SU-DHL-6 (cell line): Measurements from ENCODE around the gene MYBBP1A.

Source experiments
- CTCF ChIP-seq: fragments of 200-600 bp; sonication (generic); IDR thresholded peaks from one replicate; pipeline ENCODE4 v1.5.1; 2017; ENCODE audit warnings: antibody characterized with exemption, mild to moderate bottlenecking, low read length, moderate library complexity; ENCODE audit not compliant: insufficient read depth, poor library complexity, severe bottlenecking
- EZH2phosphoT487 ChIP-seq: fragments of 200-600 bp; sonication (generic), shearing (Covaris generic); conservative IDR thresholded peaks from 2 replicates; pipeline ENCODE4 v1.6.1; 2018; ENCODE audit warnings: mild to moderate bottlenecking, antibody characterized with exemption, low read length, moderate library complexity, mixed read lengths

GRCh38 chr17:4601326-4601725 is 46.1 kb upstream of the MYBBP1A start:
- no peak for TF ChIP-seq CTCF
- TF ChIP-seq EZH2phosphoT487, result no peak
